Neuron (in vitro differentiated cells): ENCODE results near the gene XCL2.

Source experiments
- H2AFZ ChIP-seq: one replicate; pipeline ENCODE4 v1.6.1; 2013; ENCODE audit warnings: low read depth, mild to moderate bottlenecking, inconsistent platforms, low read length, moderate library complexity
- H3K27me3 ChIP-seq: one replicate; pipeline ENCODE4 v1.6.1; 2013; ENCODE audit warnings: low read length; ENCODE audit not compliant: insufficient read depth
- H3K36me3 ChIP-seq: one replicate; pipeline ENCODE4 v1.6.1; 2013; ENCODE audit warnings: low read length; ENCODE audit not compliant: insufficient read depth
- H3K4me1 ChIP-seq: one replicate; pipeline ENCODE4 v1.6.1; 2013; ENCODE audit warnings: low read length; ENCODE audit not compliant: insufficient read depth
- H3K4me3 ChIP-seq: 2 replicates; pipeline ENCODE4 v1.5.1; 2013; ENCODE audit warnings: mild to moderate bottlenecking, low read length, moderate library complexity
- H3K9me3 ChIP-seq: one replicate; pipeline ENCODE4 v1.6.1; 2013; ENCODE audit warnings: low read length

Gene XCL2

DNA sequence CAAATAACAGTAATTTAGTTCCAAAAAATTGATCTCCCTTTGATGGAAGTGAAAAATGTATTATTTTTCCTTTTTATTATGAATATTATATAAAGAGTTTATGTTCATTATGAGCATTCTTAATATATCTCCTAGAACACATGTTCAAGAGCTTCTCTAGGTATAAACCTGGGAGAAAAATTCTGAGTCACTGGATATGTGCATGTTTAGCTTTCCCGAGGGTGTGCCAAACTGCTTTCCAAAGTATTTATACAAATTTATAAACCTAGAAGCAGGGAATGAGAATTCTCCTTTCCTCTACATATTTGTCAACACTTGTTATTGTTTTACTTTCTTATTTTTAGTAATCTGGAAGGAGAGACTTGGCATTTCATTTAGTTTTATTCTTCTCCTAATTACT is 25.0 kb downstream of the XCL2 start:
- Histone ChIP-seq H3K27me3 (no peaks in the 10 kb centered on the region), H3K4me3 (no peak overlapping the region), H3K4me1 (no peaks in the 10 kb centered on the region), H2AFZ (no peak overlapping the region), H3K9me3 (no peaks in the 10 kb centered on the region), H3K36me3 (no peaks in the 10 kb centered on the region)

DNA sequence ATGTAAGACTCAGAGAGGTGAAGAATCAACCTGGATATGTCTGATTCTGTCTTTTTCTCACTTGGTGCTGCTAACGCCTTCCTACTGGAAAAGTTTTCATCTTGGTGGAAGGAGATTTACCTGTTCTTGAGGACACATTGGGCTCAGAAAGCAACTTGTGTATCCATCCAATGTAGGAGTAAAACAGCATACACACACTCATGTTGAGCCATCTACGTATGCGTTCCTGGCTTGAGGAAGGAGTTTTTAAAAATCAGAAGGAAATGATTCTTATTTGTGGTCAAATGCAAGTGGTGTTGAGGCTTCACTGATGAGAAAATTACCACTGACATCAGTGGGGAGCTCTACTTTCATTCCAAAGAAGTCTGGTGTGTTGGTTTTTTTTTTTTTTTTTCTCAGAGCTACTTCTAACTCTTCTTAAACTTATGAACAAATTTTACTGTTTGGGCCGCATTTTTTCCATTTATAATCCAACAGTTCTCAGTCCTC is 25.6 kb downstream of the XCL2 start:
- no peaks in the 10 kb centered on the region for H3K4me1 ChIP-seq
- H3K27me3 ChIP-seq: no peaks in the 10 kb centered on the region
- H3K36me3 ChIP-seq: no peaks in the 10 kb centered on the region

DNA sequence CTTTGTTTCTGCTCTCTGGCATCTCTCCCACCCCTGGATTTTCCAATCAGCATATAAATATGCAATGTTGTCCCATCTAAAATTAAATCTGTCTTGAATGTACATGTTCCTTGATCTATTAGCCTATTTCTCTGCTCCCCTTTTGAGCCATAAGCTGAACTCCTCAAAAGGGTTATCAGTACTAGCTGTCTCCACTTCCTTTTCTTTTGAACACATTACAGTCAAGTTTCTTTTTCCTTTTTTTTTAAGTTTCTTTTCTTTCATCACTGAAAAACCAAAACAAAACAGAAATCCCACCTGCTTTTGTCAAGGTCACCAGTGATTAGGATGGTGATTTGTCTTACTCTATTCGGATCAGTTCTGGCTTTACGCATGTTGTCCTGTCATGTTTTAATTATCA is 29.3 kb downstream of the XCL2 start:
- Histone ChIP-seq H2AFZ (no peak overlapping the region), H3K9me3 (no peaks in the 10 kb centered on the region), H3K36me3 (no peaks in the 10 kb centered on the region), H3K4me1 (no peaks in the 10 kb centered on the region), H3K27me3 (no peaks in the 10 kb centered on the region), H3K4me3 (no peak overlapping the region)

More for the DNA sequence above, 25.6 kb downstream of the XCL2 start:
- H2AFZ ChIP-seq: no peak overlapping the region
- no peak overlapping the region for H3K4me3 ChIP-seq
- H3K9me3 ChIP-seq: no peaks in the 10 kb centered on the region

DNA sequence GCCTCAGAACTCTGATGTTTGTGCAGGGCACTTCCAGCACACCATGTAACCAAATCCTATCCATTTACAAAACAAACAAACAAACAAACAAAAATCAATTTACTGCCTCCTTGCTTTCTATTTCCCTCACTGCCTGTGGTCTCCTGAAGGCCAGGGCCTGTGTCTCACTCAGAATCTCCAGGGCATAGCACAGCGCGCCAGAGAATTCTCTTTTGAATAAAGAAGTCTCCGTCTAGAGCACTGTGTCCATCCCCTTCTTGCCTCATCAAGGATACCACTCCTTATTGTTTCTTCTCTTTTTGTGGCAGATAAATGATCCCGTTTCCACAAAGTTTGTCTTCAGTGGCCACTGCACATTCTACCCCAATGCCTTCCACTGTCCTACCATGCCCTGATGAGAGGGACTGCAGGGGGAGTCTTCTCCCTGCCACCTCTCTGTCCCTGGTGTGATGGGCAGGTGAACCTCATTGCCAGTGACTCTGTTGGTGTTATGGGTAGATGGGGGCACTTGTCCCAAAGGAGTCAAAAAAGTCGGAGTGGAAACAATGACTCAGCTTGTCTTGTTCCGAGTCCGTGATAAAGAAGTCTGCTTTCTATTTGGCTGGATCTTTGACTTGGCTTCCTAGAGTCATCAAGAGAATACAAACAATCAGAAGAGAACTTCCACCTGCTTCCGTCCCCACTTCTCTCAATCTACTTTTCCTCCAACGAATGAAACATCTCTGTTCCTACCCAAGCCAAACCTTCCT is 30.0 kb downstream of the XCL2 start:
- Histone ChIP-seq H2AFZ (no peak overlapping the region), H3K9me3 (no peaks in the 10 kb centered on the region), H3K36me3 (no peaks in the 10 kb centered on the region), H3K4me1 (no peaks in the 10 kb centered on the region), H3K4me3 (no peak overlapping the region), H3K27me3 (no peaks in the 10 kb centered on the region)

DNA sequence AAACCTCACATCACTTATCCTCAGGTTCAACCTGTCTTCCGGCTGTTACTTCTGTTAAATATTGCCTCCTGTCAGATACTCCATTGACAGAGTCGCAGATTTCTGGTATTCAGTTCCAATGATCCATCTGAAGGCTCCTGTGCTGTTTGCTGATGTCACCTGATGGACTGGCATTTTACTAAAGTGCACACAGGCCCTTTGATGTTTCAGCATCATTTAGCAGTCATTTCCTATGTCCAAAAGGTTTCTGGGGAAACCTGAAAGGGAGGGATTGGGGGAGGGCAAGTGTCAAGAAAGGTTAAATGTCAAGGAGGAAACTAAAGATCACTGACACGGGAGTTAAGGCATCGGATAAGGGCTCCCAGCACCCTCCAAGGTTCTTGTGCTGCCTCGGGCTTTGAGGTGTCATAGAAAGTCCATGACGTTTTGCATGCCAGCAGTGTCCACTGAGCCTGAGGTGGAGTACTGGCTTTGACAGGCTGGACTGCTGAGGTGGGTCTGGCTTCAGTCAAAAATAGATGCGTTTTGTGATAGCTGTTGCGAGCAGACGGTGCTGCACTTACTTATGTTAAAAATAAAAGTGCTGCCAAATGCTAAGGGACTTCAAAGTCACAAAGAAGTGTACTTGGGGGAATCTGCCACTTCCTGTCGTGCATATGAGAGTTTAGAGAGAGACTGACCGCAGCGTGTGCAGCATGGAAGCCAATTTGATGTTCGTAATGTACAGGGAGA is 30.8 kb downstream of the XCL2 start:
- Histone ChIP-seq H3K36me3 (no peaks in the 10 kb centered on the region), H3K4me1 (no peaks in the 10 kb centered on the region), H3K27me3 (no peaks in the 10 kb centered on the region), H3K9me3 (no peaks in the 10 kb centered on the region), H2AFZ (no peak overlapping the region), H3K4me3 (no peak overlapping the region)

DNA sequence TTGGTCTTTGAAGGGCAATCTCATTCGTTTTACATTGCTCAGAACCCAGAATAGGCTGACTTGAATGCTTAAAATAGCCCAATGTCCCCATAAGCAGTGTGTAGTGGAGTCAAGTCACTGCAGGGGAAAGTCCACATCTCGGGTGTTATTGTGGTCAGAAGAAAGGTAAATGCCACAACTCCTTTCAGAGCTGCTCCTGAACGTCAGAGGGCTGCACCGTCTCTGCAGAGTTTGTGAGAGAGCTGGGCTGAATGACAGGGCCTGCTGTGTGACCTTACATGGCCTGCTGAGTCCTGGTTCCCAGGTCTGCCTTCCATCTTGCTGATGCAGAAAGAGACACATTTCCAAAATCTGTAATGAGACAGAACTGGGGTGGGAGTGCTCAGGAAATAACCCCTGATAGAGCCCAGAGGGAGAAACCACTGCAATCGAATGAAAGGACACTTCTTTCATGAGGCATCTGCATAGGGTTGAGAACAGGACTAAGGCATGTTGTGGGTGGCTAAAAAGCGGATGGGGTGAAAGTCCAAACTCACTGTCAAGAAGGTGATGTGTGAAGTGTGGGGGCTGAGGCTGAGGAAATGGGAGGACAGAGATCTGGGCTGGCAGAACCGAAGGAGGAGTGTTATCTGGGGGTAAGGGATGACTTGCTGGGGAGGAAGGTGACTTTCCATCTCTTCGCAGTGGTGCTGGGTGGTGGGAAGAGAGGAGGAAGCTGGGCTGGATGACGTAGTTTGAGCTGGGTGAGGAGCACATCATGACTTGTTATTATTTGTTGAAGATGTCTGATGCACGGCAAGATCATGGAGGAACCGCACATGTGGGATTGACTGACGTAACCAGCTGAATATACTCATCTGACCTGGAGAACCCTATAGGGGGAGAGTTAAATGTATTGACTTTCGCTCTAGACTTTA is 33.7 kb downstream of the XCL2 start:
- Histone ChIP-seq H3K9me3 (no peaks in the 10 kb centered on the region), H3K4me1 (no peaks in the 10 kb centered on the region), H3K27me3 (no peaks in the 10 kb centered on the region), H2AFZ (no peak overlapping the region), H3K4me3 (no peak overlapping the region), H3K36me3 (no peaks in the 10 kb centered on the region)

- Histone ChIP-seq H3K36me3 (no peaks in the 10 kb centered on the region), H3K4me3 (no peak overlapping the region), H3K27me3 (no peaks in the 10 kb centered on the region), H3K9me3 (no peaks in the 10 kb centered on the region), H2AFZ (no peak overlapping the region), H3K4me1 (no peaks in the 10 kb centered on the region)
These were observed 34.6 kb downstream of the XCL2 start for GRCh38 chr1:168509210-168509609.

- Histone ChIP-seq H3K27me3 (no peaks in the 10 kb centered on the region), H3K36me3 (no peaks in the 10 kb centered on the region)
These were observed 36.0 kb downstream of the XCL2 start for GRCh38 chr1:168507828-168508227.

GRCh38 chr1:168507231-168507630 is 36.6 kb downstream of the XCL2 start:
- Histone ChIP-seq H3K36me3 (no peaks in the 10 kb centered on the region), H3K4me3 (no peak overlapping the region), H3K9me3 (no peaks in the 10 kb centered on the region), H3K27me3 (no peaks in the 10 kb centered on the region), H2AFZ (no peak overlapping the region), H3K4me1 (no peaks in the 10 kb centered on the region)

More at GRCh38 chr1:168507828-168508227, 36.0 kb downstream of the XCL2 start:
- no peak overlapping the region for H2AFZ ChIP-seq
- H3K9me3 ChIP-seq: no peaks in the 10 kb centered on the region
- no peak overlapping the region for H3K4me3 ChIP-seq
- no peaks in the 10 kb centered on the region for H3K4me1 ChIP-seq

DNA sequence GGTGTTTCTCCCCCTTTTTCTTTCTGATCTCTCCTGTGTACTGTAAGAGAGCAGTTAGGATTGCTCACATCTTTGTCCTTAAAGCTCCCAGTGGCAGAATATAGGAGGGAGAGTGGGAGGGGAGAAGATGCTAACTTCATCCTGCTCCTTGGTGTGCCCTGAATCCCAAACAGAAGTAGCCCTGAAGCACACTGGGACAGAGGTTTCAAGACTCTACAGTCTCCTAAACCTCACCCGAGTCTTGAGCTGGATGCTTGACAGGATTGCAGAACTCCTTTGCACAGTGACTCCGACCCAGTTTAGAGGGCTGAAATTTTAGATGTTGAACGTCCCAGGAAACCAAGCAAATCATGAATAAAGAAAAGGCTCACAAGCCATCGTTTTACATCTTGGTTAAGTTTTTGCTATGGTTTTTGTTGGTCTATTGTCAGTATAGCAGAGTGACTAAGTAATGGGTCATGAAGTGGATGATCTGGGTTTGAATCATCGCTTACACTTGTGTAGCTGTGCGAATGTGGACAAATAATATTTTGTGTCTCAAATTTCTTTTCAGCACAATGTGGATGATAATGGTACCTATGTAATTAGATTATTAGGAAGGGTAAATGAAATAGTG is 37.5 kb downstream of the XCL2 start:
- H3K36me3 ChIP-seq: no peaks in the 10 kb centered on the region
- no peaks in the 10 kb centered on the region for H3K9me3 ChIP-seq
- H3K4me1 ChIP-seq: no peaks in the 10 kb centered on the region
- H3K4me3 ChIP-seq: no peak overlapping the region
- H3K27me3 ChIP-seq: no peaks in the 10 kb centered on the region
- no peak overlapping the region for H2AFZ ChIP-seq

GRCh38 chr1:168505006-168505405 is 38.8 kb downstream of the XCL2 start:
- Histone ChIP-seq H3K9me3 (no peaks in the 10 kb centered on the region), H3K36me3 (no peaks in the 10 kb centered on the region), H3K27me3 (no peaks in the 10 kb centered on the region), H2AFZ (no peak overlapping the region), H3K4me1 (no peaks in the 10 kb centered on the region), H3K4me3 (no peak overlapping the region)

DNA sequence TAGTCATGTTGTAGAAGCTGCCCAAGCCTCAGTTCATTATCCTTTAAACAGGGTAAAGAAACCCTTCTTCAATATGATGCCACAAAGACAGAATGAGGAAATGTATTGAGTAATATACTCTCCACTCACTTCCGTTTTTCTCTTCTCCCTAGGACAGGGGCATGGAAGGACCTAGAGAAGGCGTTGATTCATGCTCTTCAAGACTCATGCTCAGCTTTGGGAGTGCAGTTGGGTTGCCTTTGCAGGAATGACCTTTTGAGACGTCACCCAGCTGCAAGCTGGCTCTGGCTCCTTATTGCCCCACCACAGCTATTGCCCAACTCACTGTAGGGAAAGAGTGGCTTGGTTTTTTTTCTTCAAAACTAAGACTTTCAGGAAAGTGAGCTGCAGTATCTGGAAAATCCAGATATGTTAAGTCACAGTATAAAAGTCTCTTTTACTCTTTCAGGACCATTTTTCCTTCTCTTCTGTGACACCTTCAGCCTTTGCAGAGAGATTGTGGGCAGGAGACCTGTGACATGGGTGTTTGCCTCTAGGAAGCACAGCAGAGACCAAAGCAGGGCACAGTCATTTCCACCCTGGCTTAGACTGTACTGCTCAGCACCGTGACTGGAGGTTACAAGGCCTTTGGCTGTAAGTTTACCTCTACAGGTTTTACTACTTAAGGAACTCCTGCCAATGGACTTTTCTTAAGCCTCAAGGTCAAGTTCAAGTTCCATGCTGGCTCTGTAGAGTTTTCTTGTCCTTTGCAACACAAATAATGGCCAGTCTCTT is 39.5 kb downstream of the XCL2 start:
- H3K36me3 ChIP-seq: no peaks in the 10 kb centered on the region
- H3K9me3 ChIP-seq: no peaks in the 10 kb centered on the region
- H3K27me3 ChIP-seq: no peaks in the 10 kb centered on the region
- no peak overlapping the region for H2AFZ ChIP-seq
- no peaks in the 10 kb centered on the region for H3K4me1 ChIP-seq
- H3K4me3 ChIP-seq: no peak overlapping the region
